HepG2 (cell line): ENCODE results near the gene VWA3A. TPM values are rescaled to one million over a fixed set of nuclear protein-coding genes. Genes with fewer than 3 reads are reported as not detected.

ENCODE experiments used
- EED ChIP-seq: sonication (generic); formaldehyde crosslinking; IDR thresholded peaks from 2 replicates; pipeline ENCODE4 v1.5.0; 2020; ENCODE audit warnings: mild to moderate bottlenecking, missing genetic modification reagents
- IKZF1 ChIP-seq: fragments of 450-650 bp; IDR thresholded peaks from 2 replicates; pipeline ENCODE4 v1.7.1; 2016
- KLF6 ChIP-seq: IDR thresholded peaks from 2 replicates; pipeline ENCODE4 v1.8.0; 2016; ENCODE audit warnings: missing biosample characterization, missing genetic modification reagents
- MBD4 ChIP-seq: IDR thresholded peaks from 2 replicates; pipeline ENCODE4 v1.6.1; 2012; ENCODE audit warnings: low read length, inconsistent platforms, borderline replicate concordance
- PRMT3 ChIP-seq: sonication (generic); formaldehyde crosslinking; IDR thresholded peaks from 2 replicates; pipeline ENCODE4 v1.8.1; 2022; ENCODE audit warnings: low read depth, mild to moderate bottlenecking, moderate library complexity, missing genetic modification reagents, borderline replicate concordance
- SNAI1 ChIP-seq: sonication (generic); formaldehyde crosslinking; IDR thresholded peaks from 2 replicates; pipeline ENCODE4 v1.5.0; 2020; ENCODE audit warnings: mild to moderate bottlenecking, missing genetic modification reagents, borderline replicate concordance
- ZBTB38 ChIP-seq: sonication (generic); formaldehyde crosslinking; IDR thresholded peaks from 2 replicates; pipeline ENCODE4 v1.5.1; 2020; ENCODE audit warnings: mild to moderate bottlenecking, missing genetic modification reagents
- ZC3H4 ChIP-seq: sonication (generic); formaldehyde crosslinking; IDR thresholded peaks from 2 replicates; pipeline ENCODE4 v1.4.0; 2020; ENCODE audit warnings: missing genetic modification reagents, borderline replicate concordance
- ZNF367 ChIP-seq: sonication (generic); formaldehyde crosslinking; IDR thresholded peaks from 2 replicates; pipeline ENCODE4 v1.4.0; 2020; ENCODE audit warnings: missing genetic modification reagents, borderline replicate concordance
- ZNF501 ChIP-seq: sonication (generic); formaldehyde crosslinking; IDR thresholded peaks from 2 replicates; pipeline ENCODE4 v1.5.1; 2020; ENCODE audit warnings: mild to moderate bottlenecking, moderate library complexity, missing genetic modification reagents
- ZNF577 ChIP-seq: sonication (generic); formaldehyde crosslinking; IDR thresholded peaks from 2 replicates; pipeline ENCODE4 v1.4.0; 2020; ENCODE audit warnings: mild to moderate bottlenecking, low read depth, missing genetic modification reagents, borderline replicate concordance
- polyA plus RNA-seq, 8 experiments: library from polyadenylated mRNA; depleted of rRNA in 3 of 8; stranded (reverse) in 7 of 8; unstranded in 1 of 8; fragments of >200 nt; fragmentation: Illumina TruSeq in 4 of 8; extraction: Trizol in 4 of 8; gene quantifications; 2 replicates each; pipeline versions ENCODE4 v1.2.1 to v1.2.3, GENCODE V29; 2011 to 2016; ENCODE audit warnings: low read depth in 4 of 8, missing spikeins in 1 of 8, mixed read lengths in 1 of 8; ENCODE audit not compliant: insufficient read depth in 1 of 8
- total RNA-seq, 5 experiments: library from RNA; depleted of rRNA; stranded (reverse); fragments of >200 nt; fragmentation: Illumina TruSeq; extraction: Trizol; gene quantifications; 2 replicates each; pipeline ENCODE4 v1.2.3, GENCODE V29; 2016; ENCODE audit warnings: low read depth in 1 of 5
- TF ChIP-seq, protein P1 (sequence below): sonication (generic); formaldehyde crosslinking; IDR thresholded peaks from 2 replicates; pipeline ENCODE4 v1.5.0; 2020; ENCODE audit warnings: missing genetic modification reagents, mild to moderate bottlenecking, borderline replicate concordance
- TF ChIP-seq, protein P2 (sequence below): IDR thresholded peaks from 2 replicates; pipeline ENCODE4 v1.6.1; 2016; ENCODE audit warnings: missing compliant biosample characterization, missing genetic modification reagents, borderline replicate concordance
- TF ChIP-seq, protein P3 (sequence below): sonication (generic); formaldehyde crosslinking; IDR thresholded peaks from 2 replicates; pipeline ENCODE4 v1.5.1; 2020; ENCODE audit warnings: mild to moderate bottlenecking, missing genetic modification reagents, moderate library complexity
- TF ChIP-seq, protein P4 (sequence below): sonication (generic); formaldehyde crosslinking; IDR thresholded peaks from 2 replicates; pipeline ENCODE4 v1.4.0; 2020; ENCODE audit warnings: missing genetic modification reagents
- TF ChIP-seq, protein P5 (sequence below): sonication (generic); formaldehyde crosslinking; IDR thresholded peaks from 2 replicates; pipeline ENCODE4 v1.4.0; 2020; ENCODE audit warnings: missing genetic modification reagents, low read depth, mild to moderate bottlenecking, borderline replicate concordance
- TF ChIP-seq, protein P6 (sequence below): sonication (generic); formaldehyde crosslinking; IDR thresholded peaks from 2 replicates; pipeline ENCODE4 v1.4.0; 2020; ENCODE audit warnings: mild to moderate bottlenecking, missing genetic modification reagents

The VWA3A gene
- total and polyA plus RNA-seq, 2 of the 13 experiments (the other 11 are each of a cell fraction or from before 2014, with no cell fraction given), result 0.03 to 0.07 TPM

DNA sequence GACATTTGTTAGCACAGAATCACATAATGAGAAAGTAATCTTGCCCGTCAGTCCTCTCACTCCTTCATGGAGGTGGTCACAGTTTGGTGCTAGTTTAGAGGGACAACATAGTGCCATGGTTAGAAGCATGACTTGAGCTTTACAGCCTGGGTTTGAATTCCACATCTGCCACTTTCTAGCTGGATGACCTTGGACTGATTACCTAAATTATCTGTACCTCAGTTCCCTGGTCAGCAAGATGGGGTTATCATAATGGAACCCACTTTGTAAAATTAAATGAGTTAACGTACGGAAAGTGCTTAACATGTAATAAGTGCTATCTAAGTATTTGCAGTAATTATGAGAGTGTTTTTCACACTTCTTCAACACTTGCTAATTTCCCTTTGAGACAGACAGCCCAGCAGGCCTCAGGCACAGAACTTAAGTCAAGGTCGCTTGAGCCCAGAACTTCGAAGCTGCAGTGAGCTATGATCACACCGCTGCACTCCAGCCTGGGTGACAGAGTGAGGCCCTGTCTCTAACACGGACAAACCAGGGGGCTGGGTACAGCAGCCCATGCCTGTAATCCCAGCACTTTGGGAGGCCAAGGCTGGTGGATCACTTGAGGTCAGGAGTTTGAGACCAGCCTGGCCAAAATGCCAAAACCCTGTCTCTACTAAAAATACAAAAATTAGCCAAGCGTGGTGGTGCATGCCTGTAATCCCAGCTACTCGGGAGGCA, 7.1 kb downstream of the VWA3A start (continued):
- no peak for TF ChIP-seq ZNF577 (CRISPR knock-in tag)
- no peak for TF ChIP-seq SNAI1 (CRISPR knock-in tag)
- no peak for TF ChIP-seq MBD4
- no peak for TF ChIP-seq KLF6
- TF ChIP-seq, protein P1, sequence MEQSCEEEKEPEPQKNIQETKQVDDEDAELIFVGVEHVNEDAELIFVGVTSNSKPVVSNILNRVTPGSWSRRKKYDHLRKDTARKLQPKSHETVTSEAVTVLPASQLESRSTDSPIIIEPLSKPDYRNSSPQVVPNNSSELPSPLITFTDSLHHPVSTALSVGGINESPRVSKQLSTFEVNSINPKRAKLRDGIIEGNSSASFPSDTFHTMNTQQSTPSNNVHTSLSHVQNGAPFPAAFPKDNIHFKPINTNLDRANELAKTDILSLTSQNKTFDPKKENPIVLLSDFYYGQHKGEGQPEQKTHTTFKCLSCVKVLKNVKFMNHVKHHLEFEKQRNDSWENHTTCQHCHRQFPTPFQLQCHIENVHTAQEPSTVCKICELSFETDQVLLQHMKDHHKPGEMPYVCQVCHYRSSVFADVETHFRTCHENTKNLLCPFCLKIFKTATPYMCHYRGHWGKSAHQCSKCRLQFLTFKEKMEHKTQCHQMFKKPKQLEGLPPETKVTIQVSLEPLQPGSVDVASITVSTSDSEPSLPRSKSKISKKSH (CRISPR knock-in tag), result 0 out of 2 replicates have a peak, but pooled peaks have one; percentile 36
- TF ChIP-seq, protein P2, sequence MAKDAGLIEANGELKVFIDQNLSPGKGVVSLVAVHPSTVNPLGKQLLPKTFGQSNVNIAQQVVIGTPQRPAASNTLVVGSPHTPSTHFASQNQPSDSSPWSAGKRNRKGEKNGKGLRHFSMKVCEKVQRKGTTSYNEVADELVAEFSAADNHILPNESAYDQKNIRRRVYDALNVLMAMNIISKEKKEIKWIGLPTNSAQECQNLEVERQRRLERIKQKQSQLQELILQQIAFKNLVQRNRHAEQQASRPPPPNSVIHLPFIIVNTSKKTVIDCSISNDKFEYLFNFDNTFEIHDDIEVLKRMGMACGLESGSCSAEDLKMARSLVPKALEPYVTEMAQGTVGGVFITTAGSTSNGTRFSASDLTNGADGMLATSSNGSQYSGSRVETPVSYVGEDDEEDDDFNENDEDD (CRISPR knock-in tag), result no peak
- TF ChIP-seq, protein P3, sequence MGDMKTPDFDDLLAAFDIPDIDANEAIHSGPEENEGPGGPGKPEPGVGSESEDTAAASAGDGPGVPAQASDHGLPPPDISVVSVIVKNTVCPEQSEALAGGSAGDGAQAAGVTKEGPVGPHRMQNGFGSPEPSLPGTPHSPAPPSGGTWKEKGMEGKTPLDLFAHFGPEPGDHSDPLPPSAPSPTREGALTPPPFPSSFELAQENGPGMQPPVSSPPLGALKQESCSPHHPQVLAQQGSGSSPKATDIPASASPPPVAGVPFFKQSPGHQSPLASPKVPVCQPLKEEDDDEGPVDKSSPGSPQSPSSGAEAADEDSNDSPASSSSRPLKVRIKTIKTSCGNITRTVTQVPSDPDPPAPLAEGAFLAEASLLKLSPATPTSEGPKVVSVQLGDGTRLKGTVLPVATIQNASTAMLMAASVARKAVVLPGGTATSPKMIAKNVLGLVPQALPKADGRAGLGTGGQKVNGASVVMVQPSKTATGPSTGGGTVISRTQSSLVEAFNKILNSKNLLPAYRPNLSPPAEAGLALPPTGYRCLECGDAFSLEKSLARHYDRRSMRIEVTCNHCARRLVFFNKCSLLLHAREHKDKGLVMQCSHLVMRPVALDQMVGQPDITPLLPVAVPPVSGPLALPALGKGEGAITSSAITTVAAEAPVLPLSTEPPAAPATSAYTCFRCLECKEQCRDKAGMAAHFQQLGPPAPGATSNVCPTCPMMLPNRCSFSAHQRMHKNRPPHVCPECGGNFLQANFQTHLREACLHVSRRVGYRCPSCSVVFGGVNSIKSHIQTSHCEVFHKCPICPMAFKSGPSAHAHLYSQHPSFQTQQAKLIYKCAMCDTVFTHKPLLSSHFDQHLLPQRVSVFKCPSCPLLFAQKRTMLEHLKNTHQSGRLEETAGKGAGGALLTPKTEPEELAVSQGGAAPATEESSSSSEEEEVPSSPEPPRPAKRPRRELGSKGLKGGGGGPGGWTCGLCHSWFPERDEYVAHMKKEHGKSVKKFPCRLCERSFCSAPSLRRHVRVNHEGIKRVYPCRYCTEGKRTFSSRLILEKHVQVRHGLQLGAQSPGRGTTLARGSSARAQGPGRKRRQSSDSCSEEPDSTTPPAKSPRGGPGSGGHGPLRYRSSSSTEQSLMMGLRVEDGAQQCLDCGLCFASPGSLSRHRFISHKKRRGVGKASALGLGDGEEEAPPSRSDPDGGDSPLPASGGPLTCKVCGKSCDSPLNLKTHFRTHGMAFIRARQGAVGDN (CRISPR knock-in tag), result peak; percentile 52
- TF ChIP-seq, protein P4, sequence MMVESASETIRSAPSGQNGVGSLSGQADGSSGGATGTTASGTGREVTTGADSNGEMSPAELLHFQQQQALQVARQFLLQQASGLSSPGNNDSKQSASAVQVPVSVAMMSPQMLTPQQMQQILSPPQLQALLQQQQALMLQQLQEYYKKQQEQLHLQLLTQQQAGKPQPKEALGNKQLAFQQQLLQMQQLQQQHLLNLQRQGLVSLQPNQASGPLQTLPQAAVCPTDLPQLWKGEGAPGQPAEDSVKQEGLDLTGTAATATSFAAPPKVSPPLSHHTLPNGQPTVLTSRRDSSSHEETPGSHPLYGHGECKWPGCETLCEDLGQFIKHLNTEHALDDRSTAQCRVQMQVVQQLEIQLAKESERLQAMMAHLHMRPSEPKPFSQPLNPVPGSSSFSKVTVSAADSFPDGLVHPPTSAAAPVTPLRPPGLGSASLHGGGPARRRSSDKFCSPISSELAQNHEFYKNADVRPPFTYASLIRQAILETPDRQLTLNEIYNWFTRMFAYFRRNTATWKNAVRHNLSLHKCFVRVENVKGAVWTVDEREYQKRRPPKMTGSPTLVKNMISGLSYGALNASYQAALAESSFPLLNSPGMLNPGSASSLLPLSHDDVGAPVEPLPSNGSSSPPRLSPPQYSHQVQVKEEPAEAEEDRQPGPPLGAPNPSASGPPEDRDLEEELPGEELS, result no peak
- TF ChIP-seq, protein P5, sequence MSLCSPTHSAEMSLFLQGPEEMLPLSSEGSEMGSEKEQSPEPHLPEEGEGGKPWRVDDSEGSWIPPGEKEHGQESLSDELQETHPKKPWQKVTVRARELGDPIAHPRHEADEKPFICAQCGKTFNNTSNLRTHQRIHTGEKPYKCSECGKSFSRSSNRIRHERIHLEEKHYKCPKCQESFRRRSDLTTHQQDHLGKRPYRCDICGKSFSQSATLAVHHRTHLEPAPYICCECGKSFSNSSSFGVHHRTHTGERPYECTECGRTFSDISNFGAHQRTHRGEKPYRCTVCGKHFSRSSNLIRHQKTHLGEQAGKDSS (CRISPR knock-in tag), result no peak
- no peak for TF ChIP-seq IKZF1
- no peak for TF ChIP-seq ZNF367 (CRISPR knock-in tag)
- peak; percentile 32; the same call in 1 of the 2 replicates for TF ChIP-seq ZBTB38 (CRISPR knock-in tag)
- TF ChIP-seq, protein P6, sequence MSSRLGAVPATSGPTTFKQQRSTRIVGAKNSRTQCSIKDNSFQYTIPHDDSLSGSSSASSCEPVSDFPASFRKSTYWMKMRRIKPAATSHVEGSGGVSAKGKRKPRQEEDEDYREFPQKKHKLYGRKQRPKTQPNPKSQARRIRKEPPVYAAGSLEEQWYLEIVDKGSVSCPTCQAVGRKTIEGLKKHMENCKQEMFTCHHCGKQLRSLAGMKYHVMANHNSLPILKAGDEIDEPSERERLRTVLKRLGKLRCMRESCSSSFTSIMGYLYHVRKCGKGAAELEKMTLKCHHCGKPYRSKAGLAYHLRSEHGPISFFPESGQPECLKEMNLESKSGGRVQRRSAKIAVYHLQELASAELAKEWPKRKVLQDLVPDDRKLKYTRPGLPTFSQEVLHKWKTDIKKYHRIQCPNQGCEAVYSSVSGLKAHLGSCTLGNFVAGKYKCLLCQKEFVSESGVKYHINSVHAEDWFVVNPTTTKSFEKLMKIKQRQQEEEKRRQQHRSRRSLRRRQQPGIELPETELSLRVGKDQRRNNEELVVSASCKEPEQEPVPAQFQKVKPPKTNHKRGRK (CRISPR knock-in tag), result 0 out of 2 replicates have a peak, but pooled peaks have one; percentile 3
- no peak for TF ChIP-seq PRMT3
- TF ChIP-seq EED (CRISPR knock-in tag), result peak; percentile 60; the same call in 1 of the 2 replicates
- TF ChIP-seq ZC3H4, result no peak
- TF ChIP-seq ZNF501 (CRISPR knock-in tag), result peak; percentile 50; the same call in 1 of the 2 replicates
